HEK293 (cell line): ENCODE data around the gene MGAT4B.

Experiments
- BCL11B ChIP-seq: fragments of 450-650 bp; formaldehyde crosslinking; IDR thresholded peaks from 2 replicates; pipeline ENCODE4 v1.5.1; 2016; ENCODE audit warnings: low read depth, missing biosample characterization, missing genetic modification characterization
- HOXD13 ChIP-seq: sonication (generic); formaldehyde crosslinking; IDR thresholded peaks from 2 replicates; pipeline ENCODE4 v1.8.0; 2022; ENCODE audit warnings: missing genetic modification reagents, borderline replicate concordance
- IKZF3 ChIP-seq: fragments of 450-650 bp; IDR thresholded peaks from 2 replicates; pipeline ENCODE4 v1.5.0; 2018; ENCODE audit warnings: missing biosample characterization, mild to moderate bottlenecking, missing genetic modification characterization, moderate library complexity
- KLF7 ChIP-seq: fragments of 450-650 bp; formaldehyde crosslinking; IDR thresholded peaks from 2 replicates; pipeline ENCODE4 v1.5.1; 2016; ENCODE audit warnings: missing biosample characterization, missing genetic modification characterization, borderline replicate concordance
- KLF8 ChIP-seq: fragments of 450-650 bp; formaldehyde crosslinking; IDR thresholded peaks from 2 replicates; pipeline ENCODE4 v1.5.1; 2016; ENCODE audit warnings: missing biosample characterization, missing genetic modification characterization
- MZF1 ChIP-seq: fragments of 450-650 bp; formaldehyde crosslinking; IDR thresholded peaks from 2 replicates; pipeline ENCODE4 v1.5.1; 2017; ENCODE audit warnings: missing biosample characterization, missing genetic modification characterization, borderline replicate concordance
- PATZ1 ChIP-seq: fragments of 450-650 bp; formaldehyde crosslinking; IDR thresholded peaks from 2 replicates; pipeline ENCODE4 v1.5.1; 2016; ENCODE audit warnings: missing biosample characterization, missing genetic modification characterization
- PBX3 ChIP-seq: sonication (generic); formaldehyde crosslinking; IDR thresholded peaks from 2 replicates; pipeline ENCODE4 v1.8.1; 2022; ENCODE audit warnings: mild to moderate bottlenecking, moderate library complexity, missing genetic modification reagents
- RBAK ChIP-seq: fragments of 450-650 bp; formaldehyde crosslinking; IDR thresholded peaks from 2 replicates; pipeline ENCODE4 v1.5.1; 2016; ENCODE audit warnings: missing biosample characterization, missing genetic modification characterization
- SALL2 ChIP-seq: fragments of 450-650 bp; formaldehyde crosslinking; IDR thresholded peaks from 2 replicates; pipeline ENCODE4 v1.5.0; 2017; ENCODE audit warnings: missing biosample characterization, mild to moderate bottlenecking, missing genetic modification characterization, borderline replicate concordance
- SP2 ChIP-seq: fragments of 450-650 bp; formaldehyde crosslinking; IDR thresholded peaks from 2 replicates; pipeline ENCODE4 v1.5.1; 2016; ENCODE audit warnings: missing biosample characterization, missing genetic modification characterization
- TRIM28 ChIP-seq: IDR thresholded peaks from 2 replicates; pipeline ENCODE4 v1.6.1; 2011; ENCODE audit warnings: low read length, control low read depth, borderline replicate concordance
- ZBTB17 ChIP-seq: fragments of 450-650 bp; formaldehyde crosslinking; IDR thresholded peaks from 2 replicates; pipeline ENCODE4 v1.5.1; 2016; ENCODE audit warnings: missing biosample characterization, missing genetic modification characterization
- ZNF10 ChIP-seq: fragments of 450-650 bp; formaldehyde crosslinking; IDR thresholded peaks from 2 replicates; pipeline ENCODE4 v1.5.1; 2017; ENCODE audit warnings: missing biosample characterization, missing genetic modification characterization
- ZNF132 ChIP-seq: fragments of 450-650 bp; formaldehyde crosslinking; IDR thresholded peaks from 2 replicates; pipeline ENCODE4 v1.5.1; 2017; ENCODE audit warnings: missing biosample characterization, missing genetic modification characterization, borderline replicate concordance
- ZNF211 ChIP-seq: fragments of 450-650 bp; formaldehyde crosslinking; IDR thresholded peaks from 2 replicates; pipeline ENCODE4 v1.5.1; 2016; ENCODE audit warnings: low read depth, missing biosample characterization, missing genetic modification characterization
- ZNF24 ChIP-seq: fragments of 450-650 bp; formaldehyde crosslinking; IDR thresholded peaks from 2 replicates; pipeline ENCODE4 v1.5.1; 2016; ENCODE audit warnings: missing biosample characterization, missing genetic modification characterization
- ZNF266 ChIP-seq: fragments of 450-650 bp; formaldehyde crosslinking; IDR thresholded peaks from 2 replicates; pipeline ENCODE4 v1.5.1; 2016; ENCODE audit warnings: missing biosample characterization, missing genetic modification characterization, low read depth
- ZNF274 ChIP-seq, 2 experiments: fragments of 200-500 bp in 1 of 2; fragments of 450-650 bp in 1 of 2; sonication (Bioruptor generic) in 1 of 2; formaldehyde crosslinking in 1 of 2; IDR thresholded peaks; 2 replicates each; pipeline versions ENCODE4 v1.5.1 to v1.6.1; 2014 to 2016; ENCODE audit warnings: borderline replicate concordance in 1 of 2, inconsistent platforms in 1 of 2, low read length in 1 of 2, missing biosample characterization in 1 of 2, missing genetic modification characterization in 1 of 2
- ZNF280C ChIP-seq: fragments of 450-650 bp; formaldehyde crosslinking; IDR thresholded peaks from 2 replicates; pipeline ENCODE4 v1.5.1; 2016; ENCODE audit warnings: missing biosample characterization, missing genetic modification characterization
- ZNF335 ChIP-seq: fragments of 450-650 bp; formaldehyde crosslinking; conservative IDR thresholded peaks from 2 replicates; pipeline ENCODE4 v1.5.1; 2016; ENCODE audit warnings: missing biosample characterization, missing genetic modification characterization
- ZNF350 ChIP-seq: fragments of 450-650 bp; formaldehyde crosslinking; IDR thresholded peaks from 2 replicates; pipeline ENCODE4 v1.5.0; 2017; ENCODE audit warnings: missing biosample characterization, mild to moderate bottlenecking, missing genetic modification characterization
- ZNF398 ChIP-seq: fragments of 450-650 bp; formaldehyde crosslinking; IDR thresholded peaks from 2 replicates; pipeline ENCODE4 v1.5.1; 2017; ENCODE audit warnings: missing biosample characterization, missing genetic modification characterization
- ZNF416 ChIP-seq: fragments of 450-650 bp; formaldehyde crosslinking; IDR thresholded peaks from 2 replicates; pipeline ENCODE4 v1.5.1; 2016; ENCODE audit warnings: missing biosample characterization, missing genetic modification characterization
- ZNF423 ChIP-seq: fragments of 450-650 bp; formaldehyde crosslinking; IDR thresholded peaks from 2 replicates; pipeline ENCODE4 v1.5.1; 2016; ENCODE audit warnings: missing biosample characterization, missing genetic modification characterization
- ZNF521 ChIP-seq: fragments of 450-650 bp; formaldehyde crosslinking; IDR thresholded peaks from 2 replicates; pipeline ENCODE4 v1.5.1; 2017; ENCODE audit warnings: missing biosample characterization, mild to moderate bottlenecking, missing genetic modification characterization
- ZNF549 ChIP-seq: fragments of 450-650 bp; IDR thresholded peaks from 2 replicates; pipeline ENCODE4 v1.5.1; 2018; ENCODE audit warnings: missing biosample characterization, missing genetic modification characterization, mild to moderate bottlenecking, inconsistent platforms, moderate library complexity
- ZNF623 ChIP-seq: fragments of 450-650 bp; formaldehyde crosslinking; IDR thresholded peaks from 2 replicates; pipeline ENCODE4 v1.5.1; 2016; ENCODE audit warnings: missing biosample characterization, missing genetic modification characterization
- ZNF677 ChIP-seq: fragments of 450-650 bp; IDR thresholded peaks from 2 replicates; pipeline ENCODE4 v1.5.0; 2018; ENCODE audit warnings: missing biosample characterization, mild to moderate bottlenecking, missing genetic modification characterization, moderate library complexity
- ZNF701 ChIP-seq: fragments of 450-650 bp; formaldehyde crosslinking; IDR thresholded peaks from 2 replicates; pipeline ENCODE4 v1.5.1; 2016; ENCODE audit warnings: missing biosample characterization, missing genetic modification characterization
- ZNF76 ChIP-seq: fragments of 450-650 bp; formaldehyde crosslinking; IDR thresholded peaks from 2 replicates; pipeline ENCODE4; 2016; ENCODE audit warnings: low read depth, missing biosample characterization, missing genetic modification characterization, borderline replicate concordance
- ZSCAN23 ChIP-seq: fragments of 450-650 bp; formaldehyde crosslinking; IDR thresholded peaks from 2 replicates; pipeline ENCODE4 v1.5.1; 2016; ENCODE audit warnings: missing biosample characterization, missing genetic modification characterization
- ZXDB ChIP-seq: fragments of 450-650 bp; formaldehyde crosslinking; IDR thresholded peaks from 2 replicates; pipeline ENCODE4 v1.5.1; 2016; ENCODE audit warnings: missing biosample characterization, missing genetic modification characterization

The MGAT4B gene

GRCh38 chr5:179759581-179760551, 46.8 kb downstream of the MGAT4B start (continued):
- no peak for TF ChIP-seq ZNF280C
- TF ChIP-seq ZNF623 (tag by site-specific recombination): peak; percentile 45
- TF ChIP-seq ZBTB17 (tag by site-specific recombination): no peak
- no peak for TF ChIP-seq ZNF701 (tag by site-specific recombination)
- no peak for TF ChIP-seq ZNF521
- 0 out of 2 replicates have a peak, but pooled peaks have one; percentile 46 for TF ChIP-seq PATZ1 (tag by site-specific recombination)
- no peak for TF ChIP-seq IKZF3 (tag by site-specific recombination)
- TF ChIP-seq ZNF24 (tag by site-specific recombination): no peak
- TF ChIP-seq BCL11B (tag by site-specific recombination): no peak
- no peak for TF ChIP-seq KLF7 (tag by site-specific recombination)
- peak; percentile 44; the same call in 1 of the 2 replicates for TF ChIP-seq KLF8 (tag by site-specific recombination)
- no peak for TF ChIP-seq ZNF677 (tag by site-specific recombination)
- no peak for TF ChIP-seq ZNF132
- TF ChIP-seq ZSCAN23 (tag by site-specific recombination): no peak
- peak; percentile 25; the same call in 1 of the 2 replicates for TF ChIP-seq ZNF335 (tag by site-specific recombination)
- no peak for TF ChIP-seq HOXD13
- TF ChIP-seq ZNF398 (tag by site-specific recombination): peak; percentile 2; the same call in 1 of the 2 replicates
- TF ChIP-seq SP2 (tag by site-specific recombination): no peak
- TF ChIP-seq ZNF350 (tag by site-specific recombination): no peak
- no peak for TF ChIP-seq ZNF211
- no peak for TF ChIP-seq SALL2 (tag by site-specific recombination)
- no peak for TF ChIP-seq ZNF76 (tag by site-specific recombination)
- no peak for TF ChIP-seq ZNF549 (tag by site-specific recombination)
- no peak for TF ChIP-seq RBAK (tag by site-specific recombination)
- no peak for TF ChIP-seq ZXDB
- TF ChIP-seq PBX3 (CRISPR knock-in tag): no peak
- TF ChIP-seq ZNF423 (tag by site-specific recombination): no peak
- peak; percentile 72 for TF ChIP-seq ZNF10 (tag by site-specific recombination)
- no peak for TF ChIP-seq ZNF274 (IDR thresholded peaks at IDR 0.05; ENCODE audit: low read length)
- TF ChIP-seq ZNF274 (tag by site-specific recombination; IDR thresholded peaks at IDR 0.05; ENCODE audit: borderline replicate concordance): no peak
- no peak for TF ChIP-seq MZF1 (tag by site-specific recombination)
- no peak for TF ChIP-seq TRIM28
- no peak for TF ChIP-seq ZNF266
- no peak for TF ChIP-seq ZNF416 (tag by site-specific recombination)
